Trophoblast cell (in vitro differentiated cells and primary cell): ENCODE measurements around the gene PIWIL1.

Source experiments
- DNase-seq, 2 donors: peaks; one replicate each; pipeline ENCODE4 v3.0.0-alpha.2; 2016
- H2AFZ ChIP-seq: 2 replicates; pipeline ENCODE4 v1.6.1; 2013; ENCODE audit warnings: low read length, moderate library complexity, mild to moderate bottlenecking; ENCODE audit not compliant: insufficient read depth, poor library complexity
- H2AK5ac ChIP-seq: 2 replicates; pipeline ENCODE4 v1.6.1; 2013; ENCODE audit warnings: mild to moderate bottlenecking, low read length
- H2BK120ac ChIP-seq: 2 replicates; pipeline ENCODE4 v1.6.1; 2013; ENCODE audit warnings: low read length, mild to moderate bottlenecking, moderate library complexity; ENCODE audit not compliant: insufficient read depth, poor library complexity
- H2BK12ac ChIP-seq: 2 replicates; pipeline ENCODE4 v1.6.1; 2013; ENCODE audit warnings: mild to moderate bottlenecking, low read length, moderate library complexity
- H2BK5ac ChIP-seq: 2 replicates; pipeline ENCODE4 v1.6.1; 2013; ENCODE audit warnings: low read length, low read depth, moderate library complexity, mild to moderate bottlenecking; ENCODE audit not compliant: poor library complexity
- H3K14ac ChIP-seq: 2 replicates; pipeline ENCODE4 v1.6.1; 2013; ENCODE audit warnings: mild to moderate bottlenecking, low read length
- H3K18ac ChIP-seq: 2 replicates; pipeline ENCODE4 v1.6.1; 2013; ENCODE audit warnings: mild to moderate bottlenecking, low read length
- H3K23ac ChIP-seq: 2 replicates; pipeline ENCODE4 v1.6.1; 2013; ENCODE audit warnings: low read length
- H3K27ac ChIP-seq: 2 replicates; pipeline ENCODE4 v1.5.1; 2013; ENCODE audit warnings: low read depth, mild to moderate bottlenecking, inconsistent platforms, low read length, moderate library complexity
- H3K27me3 ChIP-seq: 2 replicates; pipeline ENCODE4 v1.6.1; 2013; ENCODE audit warnings: inconsistent platforms, mild to moderate bottlenecking, low read length, moderate library complexity; ENCODE audit not compliant: insufficient read depth
- H3K36me3 ChIP-seq, 2 experiments: 1 replicate in 1 of 2; 2 replicates in 1 of 2; pipeline ENCODE4 v1.6.1; 2013; ENCODE audit warnings: low read length in 2 of 2, mild to moderate bottlenecking in 2 of 2, moderate library complexity in 1 of 2; ENCODE audit not compliant: insufficient read depth in 2 of 2, control insufficient read depth in 1 of 2
- H3K4ac ChIP-seq: 2 replicates; pipeline ENCODE4 v1.6.1; 2013; ENCODE audit warnings: low read depth, mild to moderate bottlenecking, low read length, moderate library complexity
- H3K4me1 ChIP-seq, 2 experiments: 1 replicate in 1 of 2; 2 replicates in 1 of 2; pipeline ENCODE4 v1.6.1; 2013; ENCODE audit warnings: low read length in 2 of 2, mild to moderate bottlenecking in 2 of 2, moderate library complexity in 1 of 2; ENCODE audit not compliant: insufficient read depth in 2 of 2, control insufficient read depth in 1 of 2
- H3K4me2 ChIP-seq: 2 replicates; pipeline ENCODE4 v1.6.1; 2013; ENCODE audit warnings: inconsistent platforms, mild to moderate bottlenecking, low read length, moderate library complexity
- H3K4me3 ChIP-seq: 2 replicates; pipeline ENCODE4 v1.5.1; 2013; ENCODE audit warnings: mild to moderate bottlenecking, low read depth, low read length, inconsistent platforms
- H3K79me1 ChIP-seq: one replicate; pipeline ENCODE4 v1.6.1; 2013; ENCODE audit warnings: low read length
- H3K79me2 ChIP-seq: 2 replicates; pipeline ENCODE4 v1.6.1; 2013; ENCODE audit warnings: low read length, mild to moderate bottlenecking; ENCODE audit not compliant: control insufficient read depth, insufficient read depth, poor library complexity
- H3K9ac ChIP-seq: 2 replicates; pipeline ENCODE4 v1.6.1; 2013; ENCODE audit warnings: mild to moderate bottlenecking, low read length
- H3K9me3 ChIP-seq: 2 replicates; pipeline ENCODE4 v1.6.1; 2013; ENCODE audit warnings: low read depth, mild to moderate bottlenecking, control low read depth, inconsistent platforms, low read length; ENCODE audit not compliant: insufficient read depth
- H4K12ac ChIP-seq: 2 replicates; pipeline ENCODE4 v1.6.1; 2013; ENCODE audit warnings: low read depth, mild to moderate bottlenecking, low read length, moderate library complexity
- H4K8ac ChIP-seq: 2 replicates; pipeline ENCODE4 v1.6.1; 2013; ENCODE audit warnings: low read depth, mild to moderate bottlenecking, low read length, moderate library complexity
- H4K91ac ChIP-seq: one replicate; pipeline ENCODE4 v1.6.1; 2013; ENCODE audit warnings: low read depth, mild to moderate bottlenecking, low read length, moderate library complexity
- WGBS: extraction: QIAGEN DNeasy Blood & Tissue Kit; methylation state at CpG from one replicate; pipeline ENCODE4 v1.1.7; 2013; ENCODE audit warnings: missing lambda C conversion rate; ENCODE audit not compliant: insufficient read length, insufficient coverage; ENCODE audit errors: extremely low coverage; 5-methylcytosine and 5-hydroxymethylcytosine counted together

Gene PIWIL1

DNA sequence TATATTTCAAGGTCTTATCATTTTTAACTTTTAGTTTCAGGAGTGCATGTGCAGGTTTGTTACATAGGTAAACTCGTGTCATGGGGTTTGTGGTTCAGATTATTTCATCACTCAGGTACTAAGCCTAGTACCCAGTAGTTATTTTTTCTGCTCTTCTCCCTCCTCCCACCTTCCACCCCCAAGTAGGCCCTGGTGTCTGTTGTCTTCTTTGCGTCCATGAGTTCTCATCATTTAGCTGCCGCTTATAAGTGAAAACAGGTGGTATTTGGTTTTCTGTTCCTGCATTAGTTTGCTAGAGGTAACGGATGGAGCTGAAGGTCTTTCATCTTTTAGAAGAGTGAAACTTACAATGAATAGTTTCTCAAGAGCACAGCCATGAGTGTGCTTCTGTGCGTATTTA, 24.4 kb downstream of the PIWIL1 start:
- Histone ChIP-seq H3K4me3 (no peak overlapping the region), H3K27me3 (no peaks in the 10 kb centered on the region), H3K14ac (no peak overlapping the region), H3K4me2 (no peak overlapping the region), H2AK5ac (no peak overlapping the region), H3K79me2 (peaks cover 2% of the 10 kb centered on the region), H2BK120ac (no peak overlapping the region), H4K8ac (no peak overlapping the region), H3K4ac (no peak overlapping the region), H3K23ac (no peak overlapping the region), H3K9me3 (no peaks in the 10 kb centered on the region), H3K18ac (no peak overlapping the region), H3K36me3 (no peaks in the 10 kb centered on the region), H3K27ac (no peak overlapping the region), H3K4me1 (no peaks in the 10 kb centered on the region), H2BK12ac (no peak overlapping the region), H2BK5ac (no peak overlapping the region), H3K79me1 (no peaks in the 10 kb centered on the region), H4K12ac (no peak overlapping the region), H3K9ac (no peak overlapping the region), H4K91ac (no peak overlapping the region), H2AFZ (no peak overlapping the region)
- no CpG with 5 or more reads among the region's 5 CpGs for WGBS
- no peak for DNase-seq

DNA sequence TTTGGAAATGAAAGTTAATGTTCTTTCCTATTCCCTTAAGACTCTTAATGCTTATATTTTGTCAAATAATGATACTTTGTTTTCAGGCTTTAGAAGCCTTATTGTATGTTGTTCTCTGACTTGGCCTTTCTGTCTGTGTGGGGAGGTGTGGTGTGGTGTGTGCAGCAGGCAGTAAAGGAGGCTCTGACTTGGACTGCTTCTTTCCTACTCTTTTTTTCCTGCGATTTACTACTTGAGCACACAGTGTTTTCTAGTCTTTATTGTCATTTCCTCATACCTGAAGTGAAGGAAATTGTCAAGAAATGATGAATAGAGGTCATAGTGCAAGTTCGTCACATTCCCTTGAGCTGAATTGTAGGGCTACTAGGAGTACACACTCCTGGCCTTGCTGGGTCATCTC, 26.9 kb downstream of the PIWIL1 start:
- H3K27me3 ChIP-seq, result no peaks in the 10 kb centered on the region
- no peak overlapping the region for H2BK5ac ChIP-seq
- H3K4me3 ChIP-seq, result no peak overlapping the region
- H4K91ac ChIP-seq, result no peak overlapping the region
- peaks cover 2% of the 10 kb centered on the region for H3K9me3 ChIP-seq
- H3K14ac ChIP-seq, result no peak overlapping the region
- H4K12ac ChIP-seq, result no peak overlapping the region
- no peaks in the 10 kb centered on the region for H3K36me3 ChIP-seq
- no CpG with 5 or more reads among the region's 2 CpGs for WGBS
- H2AFZ ChIP-seq, result no peak overlapping the region
- DNase-seq, result peak in 1 of 2 donors; percentile 3
- no peak overlapping the region for H3K4ac ChIP-seq
- H3K9ac ChIP-seq, result no peak overlapping the region
- no peak overlapping the region for H4K8ac ChIP-seq
- no peaks in the 10 kb centered on the region for H3K4me1 ChIP-seq
- no peak overlapping the region for H3K27ac ChIP-seq
- no peaks in the 10 kb centered on the region for H3K79me1 ChIP-seq
- no peak overlapping the region for H3K18ac ChIP-seq
- H2BK120ac ChIP-seq, result no peak overlapping the region
- no peak overlapping the region for H2AK5ac ChIP-seq
- no peak overlapping the region for H3K4me2 ChIP-seq
- H2BK12ac ChIP-seq, result no peak overlapping the region
- no peak overlapping the region for H3K23ac ChIP-seq
- H3K79me2 ChIP-seq, result no peaks in the 10 kb centered on the region

DNA sequence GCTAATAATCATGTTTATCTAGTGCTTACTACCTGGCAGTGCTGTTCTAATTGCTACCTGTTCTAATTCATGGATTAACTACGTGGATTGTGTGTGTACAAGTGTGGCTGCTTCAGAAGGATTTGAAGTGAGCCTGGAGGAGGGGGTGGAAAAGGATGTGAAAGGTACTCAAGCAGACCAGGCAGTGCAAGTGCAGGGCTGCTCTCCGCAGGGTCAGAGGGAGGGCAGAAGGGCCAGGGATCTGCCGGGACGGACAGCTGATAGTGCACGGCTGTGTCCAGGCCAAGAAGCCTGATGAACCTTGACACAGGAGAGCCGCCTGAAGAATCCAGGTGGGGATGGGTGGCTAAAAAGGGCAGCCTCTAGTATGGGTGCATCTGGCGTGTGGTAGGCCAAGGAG, 28.5 kb downstream of the PIWIL1 start:
- no peaks in the 10 kb centered on the region for H3K4me1 ChIP-seq
- no CpG with 5 or more reads among the region's 7 CpGs for WGBS

DNA sequence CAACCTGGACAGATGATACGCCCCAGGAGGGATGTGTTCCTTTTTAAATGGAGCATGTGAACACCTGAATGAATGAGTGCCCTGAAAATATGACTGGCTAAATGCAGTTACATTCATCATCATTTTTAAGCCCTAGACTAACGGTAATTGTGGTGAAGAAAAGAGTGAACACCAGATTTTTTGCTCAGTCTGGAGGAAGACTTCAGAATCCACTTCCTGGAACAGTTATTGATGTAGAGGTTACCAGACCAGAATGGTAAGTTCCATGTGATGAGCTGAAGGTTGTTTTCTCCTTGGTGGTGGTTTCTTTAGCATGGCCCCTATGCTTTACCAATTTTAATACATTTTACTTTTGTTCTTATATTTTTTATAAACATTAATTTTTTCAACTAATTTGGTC, 29.3 kb downstream of the PIWIL1 start:
- no peak overlapping the region for H2BK12ac ChIP-seq
- no peak overlapping the region for H3K4ac ChIP-seq
- no peak for DNase-seq
- no peak overlapping the region for H3K4me2 ChIP-seq
- no peaks in the 10 kb centered on the region for H3K27me3 ChIP-seq
- H3K18ac ChIP-seq, result no peak overlapping the region
- H4K91ac ChIP-seq, result no peak overlapping the region
- no peak overlapping the region for H3K14ac ChIP-seq
- H2AFZ ChIP-seq, result no peak overlapping the region
- no peaks in the 10 kb centered on the region for H3K36me3 ChIP-seq
- H4K8ac ChIP-seq, result no peak overlapping the region
- H3K79me1 ChIP-seq, result no peaks in the 10 kb centered on the region
- peaks cover 2% of the 10 kb centered on the region for H3K9me3 ChIP-seq
- H3K9ac ChIP-seq, result no peak overlapping the region
- no peak overlapping the region for H3K27ac ChIP-seq
- no peaks in the 10 kb centered on the region for H3K79me2 ChIP-seq
- no peak overlapping the region for H3K4me3 ChIP-seq
- no CpG with 5 or more reads among the region's 2 CpGs for WGBS
- no peak overlapping the region for H2BK120ac ChIP-seq
- no peak overlapping the region for H2AK5ac ChIP-seq
- no peak overlapping the region for H3K23ac ChIP-seq
- H4K12ac ChIP-seq, result no peak overlapping the region
- H3K4me1 ChIP-seq, result no peaks in the 10 kb centered on the region
- H2BK5ac ChIP-seq, result no peak overlapping the region

More for the DNA sequence above, 28.5 kb downstream of the PIWIL1 start:
- no peak overlapping the region for H3K4me2 ChIP-seq
- no peaks in the 10 kb centered on the region for H3K27me3 ChIP-seq
- no peaks in the 10 kb centered on the region for H3K79me2 ChIP-seq
- H3K27ac ChIP-seq, result no peak overlapping the region
- no peak overlapping the region for H3K4ac ChIP-seq
- no peaks in the 10 kb centered on the region for H3K79me1 ChIP-seq
- no peak for DNase-seq
- no peak overlapping the region for H3K14ac ChIP-seq
- no peak overlapping the region for H3K18ac ChIP-seq
- no peak overlapping the region for H3K9ac ChIP-seq
- H4K12ac ChIP-seq, result no peak overlapping the region
- H2BK5ac ChIP-seq, result no peak overlapping the region
- no peak overlapping the region for H2AFZ ChIP-seq
- H2BK12ac ChIP-seq, result no peak overlapping the region
- H3K4me3 ChIP-seq, result no peak overlapping the region
- H3K9me3 ChIP-seq, result peaks cover 2% of the 10 kb centered on the region
- no peak overlapping the region for H4K8ac ChIP-seq
- no peak overlapping the region for H2BK120ac ChIP-seq
- no peak overlapping the region for H2AK5ac ChIP-seq
- no peak overlapping the region for H4K91ac ChIP-seq
- H3K36me3 ChIP-seq, result no peaks in the 10 kb centered on the region
- H3K23ac ChIP-seq, result no peak overlapping the region
